H1 (cell line): ENCODE results near the gene ADTRP. TPM values are rescaled to one million over a fixed set of nuclear protein-coding genes. Genes with fewer than 3 reads are reported as not detected.
A peak's percentile ranks its signal among the peaks of the same experiment; 100 is the strongest.

Experiments used
- CTCF ChIA-PET: fragments of 300-600 bp; sonication (Branson Sonifier 250); formaldehyde crosslinking; loops from one replicate; lab custom pipeline; 2021; ENCODE audit not compliant: partially characterized antibody; lab: Charles Lee
- POLR2A ChIA-PET: fragments of 300-600 bp; sonication (Branson Sonifier 250); formaldehyde crosslinking; loops from one replicate; lab custom pipeline; 2021; ENCODE audit warnings: inconsistent platforms; ENCODE audit not compliant: partially characterized antibody; lab: Charles Lee
- DNase-seq, 2 experiments: peaks; one replicate each; pipeline versions ENCODE4 v3.0.0 to v3.0.0-alpha.2; 2010 to 2022; ENCODE audit warnings: low spot score in 2 of 2, low read depth in 1 of 2, mixed read lengths in 1 of 2
- FAIRE-seq: peaks from 2 replicates; lab custom pipeline; 2011; peaks lifted over from hg19 to GRCh38; lab: Jason Lieb, UNC
- H2AFZ ChIP-seq: 2 replicates; pipeline ENCODE4 v1.8.1; 2012; ENCODE audit warnings: low read length, inconsistent platforms
- H2AK5ac ChIP-seq: 2 replicates; pipeline ENCODE4 v1.6.1; 2013; ENCODE audit warnings: low read depth, low read length
- H2BK120ac ChIP-seq: replicated peaks from 2 replicates; pipeline ENCODE3; 2013; ENCODE audit warnings: low read depth, low read length, inconsistent platforms
- H2BK12ac ChIP-seq: 2 replicates; pipeline ENCODE4 v1.6.1; 2013; ENCODE audit warnings: low read depth, low read length
- H2BK15ac ChIP-seq: 2 replicates; pipeline ENCODE4 v1.6.1; 2013; ENCODE audit warnings: low read length
- H2BK20ac ChIP-seq: 2 replicates; pipeline ENCODE4 v1.6.1; 2013; ENCODE audit warnings: low read length
- H2BK5ac ChIP-seq: 2 replicates; pipeline ENCODE4 v1.6.1; 2013; ENCODE audit warnings: low read depth, low read length
- H3K14ac ChIP-seq: 2 replicates; pipeline ENCODE4 v1.6.1; 2013; ENCODE audit warnings: inconsistent platforms; ENCODE audit not compliant: insufficient read length
- H3K18ac ChIP-seq: 2 replicates; pipeline ENCODE4 v1.6.1; 2013; ENCODE audit warnings: low read length; ENCODE audit errors: extremely low read depth
- H3K23ac ChIP-seq: 2 replicates; pipeline ENCODE4 v1.6.1; 2013; ENCODE audit warnings: inconsistent platforms; ENCODE audit not compliant: insufficient read length
- H3K23me2 ChIP-seq: 2 replicates; pipeline ENCODE4 v1.6.1; 2013; ENCODE audit warnings: low read depth, low read length
- H3K27ac ChIP-seq: 2 replicates; pipeline ENCODE4 v1.6.1; 2011; ENCODE audit warnings: low read depth, low read length, inconsistent platforms
- H3K27me3 ChIP-seq, 4 experiments: replicated peaks in 1 of 4; 1 replicate in 1 of 4; 2 replicates in 3 of 4; pipeline versions ENCODE4 v1.6.1 to v1.8.1; 2011 to 2013; ENCODE audit warnings: low read length in 3 of 4, mild to moderate bottlenecking in 3 of 4, inconsistent platforms in 2 of 4, mixed read lengths in 2 of 4, moderate library complexity in 1 of 4; ENCODE audit not compliant: control insufficient read depth in 3 of 4, insufficient read depth in 3 of 4; ENCODE audit errors: extremely low read depth in 1 of 4
- H3K36me3 ChIP-seq, 4 experiments: 2 replicates each; pipeline versions ENCODE4 v1.6.1 to v1.8.1; 2011 to 2013; ENCODE audit warnings: mild to moderate bottlenecking in 4 of 4, low read length in 3 of 4, moderate library complexity in 2 of 4, control low read depth in 1 of 4, inconsistent platforms in 1 of 4; ENCODE audit not compliant: insufficient read depth in 4 of 4, control insufficient read depth in 2 of 4
- H3K4ac ChIP-seq: replicated peaks from 2 replicates; pipeline ENCODE3; 2013; ENCODE audit warnings: low read length, low read depth, mixed read lengths, inconsistent platforms; ENCODE audit not compliant: insufficient read length
- H3K4me1 ChIP-seq, 4 experiments: replicated peaks in 1 of 4; 1 replicate in 1 of 4; 2 replicates in 3 of 4; pipeline versions ENCODE4 v1.6.1 to v1.8.1; 2011 to 2013; ENCODE audit warnings: low read length in 3 of 4, inconsistent platforms in 2 of 4, mixed read lengths in 1 of 4; ENCODE audit not compliant: insufficient read depth in 4 of 4, control insufficient read depth in 3 of 4
- H3K4me2 ChIP-seq, 2 experiments: 2 replicates each; pipeline versions ENCODE4 v1.6.1 to v1.8.1; 2011 to 2013; ENCODE audit warnings: low read depth in 2 of 2, low read length in 2 of 2, control low read depth in 1 of 2, inconsistent platforms in 1 of 2, mild to moderate bottlenecking in 1 of 2; ENCODE audit not compliant: insufficient read depth in 1 of 2
- H3K4me3 ChIP-seq, 4 experiments: fragments of 200-600, 300-600 bp in 1 of 4; sonication (generic), shearing (Covaris generic), sonication (Bioruptor Twin) in 1 of 4; 2 replicates each; pipeline versions ENCODE4 v1.5.1 to v1.8.1; 2011 to 2016; ENCODE audit warnings: low read length in 4 of 4, low read depth in 3 of 4, control low read depth in 2 of 4, inconsistent platforms in 2 of 4, mild to moderate bottlenecking in 2 of 4, mixed read lengths in 1 of 4, moderate library complexity in 1 of 4; ENCODE audit not compliant: insufficient read depth in 2 of 4; ENCODE audit errors: extremely low read depth in 1 of 4
- H3K56ac ChIP-seq: replicated peaks from 2 replicates; pipeline ENCODE3; 2013; ENCODE audit warnings: low read depth, mild to moderate bottlenecking, mixed read lengths, low read length, inconsistent platforms; ENCODE audit not compliant: insufficient read length
- H3K79me1 ChIP-seq: 2 replicates; pipeline ENCODE4 v1.6.1; 2013; ENCODE audit warnings: low read depth, low read length, control low read depth
- H3K79me2 ChIP-seq, 2 experiments: 2 replicates each; pipeline versions ENCODE4 v1.6.1 to v1.8.1; 2012 to 2013; ENCODE audit warnings: low read length in 2 of 2, mild to moderate bottlenecking in 2 of 2, inconsistent platforms in 1 of 2; ENCODE audit not compliant: insufficient read depth in 2 of 2, control insufficient read depth in 1 of 2
- H3K9ac ChIP-seq, 4 experiments: replicated peaks in 1 of 4; 1 replicate in 1 of 4; 2 replicates in 3 of 4; pipeline versions ENCODE4 v1.6.1 to v1.8.1; 2011 to 2013; ENCODE audit warnings: low read depth in 3 of 4, low read length in 3 of 4, control low read depth in 2 of 4, mild to moderate bottlenecking in 2 of 4, moderate library complexity in 2 of 4, inconsistent platforms in 1 of 4; ENCODE audit errors: extremely low read depth in 1 of 4
- H3K9me3 ChIP-seq, 2 experiments: 2 replicates each; pipeline versions ENCODE4 v1.6.1 to v1.8.1; 2012 to 2013; ENCODE audit warnings: mild to moderate bottlenecking in 2 of 2, moderate library complexity in 2 of 2, control low read depth in 1 of 2, inconsistent platforms in 1 of 2, low read depth in 1 of 2, low read length in 1 of 2, mixed read lengths in 1 of 2; ENCODE audit not compliant: insufficient read depth in 2 of 2
- H4K20me1 ChIP-seq, 2 experiments: replicated peaks in 1 of 2; 2 replicates each; pipeline versions ENCODE3 to v1.8.1; 2011 to 2013; ENCODE audit warnings: inconsistent platforms in 2 of 2, low read length in 2 of 2, mild to moderate bottlenecking in 1 of 2; ENCODE audit not compliant: insufficient read depth in 2 of 2, control insufficient read depth in 1 of 2
- H4K5ac ChIP-seq: 2 replicates; pipeline ENCODE4 v1.6.1; 2013; ENCODE audit warnings: low read length, low read depth, mixed read lengths, inconsistent platforms; ENCODE audit not compliant: insufficient read length
- H4K8ac ChIP-seq: 2 replicates; pipeline ENCODE4 v1.8.0; 2013; ENCODE audit warnings: mild to moderate bottlenecking, moderate library complexity, low read length, inconsistent platforms; ENCODE audit not compliant: insufficient read depth; ENCODE audit errors: extremely low read depth
- H4K91ac ChIP-seq: replicated peaks from 2 replicates; pipeline ENCODE3; 2013; ENCODE audit warnings: low read length, mixed read lengths, inconsistent platforms; ENCODE audit not compliant: insufficient read length
- ATF2 ChIP-seq: IDR thresholded peaks from 2 replicates; pipeline ENCODE4 v1.6.1; 2012; ENCODE audit warnings: low read length, inconsistent platforms
- CBX5 ChIP-seq: fragments of 300-800, 300-1000 bp; sonication (generic); IDR thresholded peaks from 2 replicates; pipeline ENCODE4 v1.7.1; 2016; ENCODE audit warnings: antibody characterized with exemption, low read length, low read depth
- CTBP2 ChIP-seq: IDR thresholded peaks from 2 replicates; pipeline ENCODE4 v1.7.0; 2011; ENCODE audit warnings: borderline replicate concordance, mild to moderate bottlenecking, moderate library complexity, mixed read lengths, low read length; ENCODE audit not compliant: insufficient read depth, insufficient read length
- EGR1 ChIP-seq: IDR thresholded peaks from 2 replicates; pipeline ENCODE4 v1.6.1; 2011; ENCODE audit warnings: low read depth, low read length, borderline replicate concordance
- JUND ChIP-seq: IDR thresholded peaks from 2 replicates; pipeline ENCODE4 v1.6.1; 2011; ENCODE audit warnings: mild to moderate bottlenecking, improper control_type of control experiment, low read length
- MAX ChIP-seq: IDR thresholded peaks from 2 replicates; pipeline ENCODE4 v1.6.1; 2012; ENCODE audit warnings: inconsistent platforms
- SUZ12 ChIP-seq: fragments of 200-600 bp; sonication (generic); IDR thresholded peaks from 2 replicates; pipeline ENCODE4 v1.6.1; 2012; ENCODE audit warnings: mild to moderate bottlenecking, inconsistent platforms, low read length, moderate library complexity, mixed read lengths
- TBP ChIP-seq: IDR thresholded peaks from 2 replicates; pipeline ENCODE4 v1.6.1; 2011; ENCODE audit warnings: low read depth, low read length, improper control_type of control experiment
- TEAD4 ChIP-seq: IDR thresholded peaks from 2 replicates; pipeline ENCODE4 v1.6.1; 2012; ENCODE audit warnings: low read depth, low read length, inconsistent platforms, mixed read lengths
- USF2 ChIP-seq: IDR thresholded peaks from 2 replicates; pipeline ENCODE4 v1.6.1; 2011; ENCODE audit warnings: low read length, improper control_type of control experiment
- WGBS, 2 experiments: shearing (Covaris generic) in 1 of 2; methylation state at CpG; one replicate each; pipeline versions ENCODE4 v1.1.6 to v1.1.7; 2013 to 2015; ENCODE audit warnings: low lambda C conversion rate in 2 of 2, mixed read lengths in 2 of 2, inconsistent platforms in 1 of 2, low coverage in 1 of 2, missing lambda C conversion rate in 1 of 2; ENCODE audit not compliant: insufficient replicate concordance in 2 of 2, insufficient coverage in 1 of 2, insufficient read length in 1 of 2; ENCODE audit errors: extremely low coverage in 1 of 2, missing lambda C conversion rate in 1 of 2; 5-methylcytosine and 5-hydroxymethylcytosine counted together
- polyA plus RNA-seq, 7 experiments: library from polyadenylated mRNA; depleted of rRNA in 3 of 7; stranded (reverse) in 5 of 7; unstranded in 2 of 7; fragments of >200 nt in 5 of 7; fragments of 200-250 nt in 2 of 7; gene quantifications; 1 replicate in 5 of 7; 2 replicates in 1 of 7; 4 replicates in 1 of 7; pipeline versions ENCODE4 v1.2.1 to v1.2.3, GENCODE V29; 2011 to 2013; ENCODE audit warnings: missing spikeins in 2 of 7, mixed read lengths in 2 of 7
- total RNA-seq: library from RNA; stranded (reverse); fragmentation: NEBNext Ultra II Directional; extraction: Animal tissue kit (Norgen Biotek cat#: 25700); gene quantifications from 2 replicates; pipeline ENCODE4 v1.2.1, GENCODE V29; 2021

Gene ADTRP
- total and polyA plus RNA-seq, 2 of the 8 experiments (the other 6 are each of a cell fraction or from before 2014, with no cell fraction given), result 0.08 to 0.45 TPM

GRCh38 chr6:11714116-11714797 lies 64.3 kb downstream of the ADTRP start:
- Histone ChIP-seq H3K9me3 (no peaks in the 10 kb centered on the region), H3K79me1 (no peaks in the 10 kb centered on the region), H3K79me2 (no peaks in the 10 kb centered on the region), H4K20me1 (no peaks in the 10 kb centered on the region), H2AK5ac (no peak overlapping the region), H4K91ac (no peak overlapping the region), H2BK120ac (no peak overlapping the region), H3K4ac (no peak overlapping the region), H3K4me3 (no peak overlapping the region), H2BK12ac (no peak overlapping the region), H4K8ac (no peak overlapping the region), H3K56ac (no peak overlapping the region), H3K4me2 (no peak overlapping the region), H3K27me3 (no peaks in the 10 kb centered on the region), H2BK20ac (no peak overlapping the region), H3K23ac (no peak overlapping the region), H2BK15ac (no peak overlapping the region), H2AFZ (peak overlapping the region; percentile 84; the same call in 1 of the 2 replicates), H3K14ac (no peak overlapping the region), H3K18ac (no peak overlapping the region), H3K23me2 (no peaks in the 10 kb centered on the region), H3K9ac (no peak overlapping the region), H3K4me1 (peaks cover 0 to 8% (median 0%) of the 10 kb centered on the region in 4 experiments; a peak in 2 of 7 replicates), H3K27ac (no peak overlapping the region), H2BK5ac (no peak overlapping the region), H3K36me3 (no peaks in the 10 kb centered on the region), H4K5ac (no peak overlapping the region)
- DNase-seq (no peak), FAIRE-seq (no peak)
- ChIA-PET POLR2A (no interaction called here), CTCF (interaction anchor here (0.9 to 1.2 kb wide), 2 partner anchors 15 to 25 kb away, joined by 3 to 4 read pairs; no protein-coding TSS in a partner anchor)
- 79% methylated on average over 6 of the region's 6 CpGs; no CpG with 5 or more reads in 1 of the 2 experiments for WGBS, 2 experiments
- TF ChIP-seq CBX5 (no peak), TEAD4 (no peak), EGR1 (no peak), CTBP2 (no peak), JUND (no peak), USF2 (no peak), TBP (no peak), MAX (no peak), ATF2 (no peak), SUZ12 (no peak)
